Measurements from ENCODE around the gene ZNF354C. TPM values are rescaled to one million over a fixed set of nuclear protein-coding genes. Genes with fewer than 3 reads are reported as not detected.

Gene ZNF354C
- total RNA-seq, 2 experiments from 2014 or later, result not detected

GRCh38 chr5:179110528-179110927, 50.4 kb downstream of the ZNF354C start:
- Histone ChIP-seq H3K9me3 (ENCODE audit: low read length) (no peaks in the 10 kb centered on the region), H3K9me2 (ENCODE audit: insufficient read depth, low read length) (no peaks in the 10 kb centered on the region), H2AFZ (ENCODE audit: low read length) (no peak overlapping the region), H3K36me3 (ENCODE audit: insufficient read depth, low read length) (no peaks in the 10 kb centered on the region), H3K27ac (ENCODE audit: low read depth, low read length, poor library complexity, severe bottlenecking) (no peak overlapping the region), H3K79me2 (ENCODE audit: insufficient read depth, low read depth, low read length) (no peaks in the 10 kb centered on the region), H3K4me1 (ENCODE audit: insufficient read depth, low read length, poor library complexity, severe bottlenecking) (no peaks in the 10 kb centered on the region), H3K4me2 (ENCODE audit: low read length) (no peak overlapping the region), H3K4me3 (ENCODE audit: low read depth, low read length, poor library complexity, severe bottlenecking) (no peak overlapping the region), H4K20me1 (ENCODE audit: insufficient read depth, low read length) (no peaks in the 10 kb centered on the region)
- POLR2A ChIA-PET, result no interaction called here
- TF ChIP-seq EZH2phosphoT487 (IDR thresholded peaks at IDR 0.05; ENCODE audit: borderline replicate concordance, low read depth, low read length), result no peak
- TF ChIP-seq, protein P1, sequence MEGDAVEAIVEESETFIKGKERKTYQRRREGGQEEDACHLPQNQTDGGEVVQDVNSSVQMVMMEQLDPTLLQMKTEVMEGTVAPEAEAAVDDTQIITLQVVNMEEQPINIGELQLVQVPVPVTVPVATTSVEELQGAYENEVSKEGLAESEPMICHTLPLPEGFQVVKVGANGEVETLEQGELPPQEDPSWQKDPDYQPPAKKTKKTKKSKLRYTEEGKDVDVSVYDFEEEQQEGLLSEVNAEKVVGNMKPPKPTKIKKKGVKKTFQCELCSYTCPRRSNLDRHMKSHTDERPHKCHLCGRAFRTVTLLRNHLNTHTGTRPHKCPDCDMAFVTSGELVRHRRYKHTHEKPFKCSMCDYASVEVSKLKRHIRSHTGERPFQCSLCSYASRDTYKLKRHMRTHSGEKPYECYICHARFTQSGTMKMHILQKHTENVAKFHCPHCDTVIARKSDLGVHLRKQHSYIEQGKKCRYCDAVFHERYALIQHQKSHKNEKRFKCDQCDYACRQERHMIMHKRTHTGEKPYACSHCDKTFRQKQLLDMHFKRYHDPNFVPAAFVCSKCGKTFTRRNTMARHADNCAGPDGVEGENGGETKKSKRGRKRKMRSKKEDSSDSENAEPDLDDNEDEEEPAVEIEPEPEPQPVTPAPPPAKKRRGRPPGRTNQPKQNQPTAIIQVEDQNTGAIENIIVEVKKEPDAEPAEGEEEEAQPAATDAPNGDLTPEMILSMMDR (conservative IDR thresholded peaks at IDR 0.05; ENCODE audit: low read length), result no peak
- DNase-seq (ENCODE audit: low spot score), result no peak
- intact Hi-C loops (cut with micrococcal nuclease; ENCODE audit: unreplicated experiment), result no loop called here
- CTCF ChIA-PET (ENCODE audit: unreplicated experiment), result no interaction called here
- BruUV-seq (replicated peaks), result no TSS peak

DNA sequence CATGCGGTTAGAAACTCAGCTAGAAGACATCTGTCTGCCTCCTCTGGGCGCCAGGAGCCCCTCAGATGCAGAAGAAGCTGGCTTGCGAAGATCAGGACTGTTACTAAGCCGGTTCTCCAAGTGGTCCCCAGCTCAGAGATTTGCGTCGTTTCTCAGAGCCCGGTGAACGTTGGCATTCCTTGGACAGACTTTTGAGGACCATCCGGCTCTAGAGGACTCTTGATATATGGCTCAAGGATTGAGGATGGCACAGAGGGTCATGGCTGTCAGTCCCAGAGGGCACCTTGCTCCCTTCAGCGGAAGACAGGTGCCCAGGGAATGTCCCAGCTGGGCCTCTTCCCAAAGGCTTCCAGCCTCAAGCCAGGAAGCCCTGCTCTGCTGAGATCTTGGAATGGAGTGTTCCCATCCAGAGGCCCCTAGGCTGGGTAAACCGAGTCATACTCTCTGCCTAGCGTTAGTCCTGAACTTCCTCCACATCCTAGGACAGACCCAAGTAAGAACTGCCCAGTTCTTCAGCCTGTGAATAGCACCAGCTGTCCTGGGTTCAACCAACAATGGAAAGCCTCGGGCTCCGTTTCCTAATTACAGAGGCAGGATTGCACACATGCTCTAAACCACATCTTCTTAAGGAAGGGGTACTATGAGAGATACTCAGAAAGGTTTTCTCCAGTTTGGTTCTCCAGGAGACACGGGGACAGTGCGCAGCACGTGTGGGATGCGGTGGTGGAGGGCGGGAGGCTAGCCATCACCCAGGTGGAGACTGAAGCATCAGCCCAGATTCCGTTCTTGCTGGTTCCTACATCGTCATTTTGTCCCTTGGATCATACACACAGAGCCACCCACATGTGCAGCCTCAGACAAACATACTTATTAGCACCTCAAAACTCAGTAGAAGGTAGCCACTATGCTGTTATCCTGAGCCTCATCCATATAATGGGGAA, 51.4 kb downstream of the ZNF354C start:
- Histone ChIP-seq H3K36me3 (ENCODE audit: insufficient read depth, low read length) (no peaks in the 10 kb centered on the region), H3K4me2 (ENCODE audit: low read length) (no peak overlapping the region), H3K9me2 (ENCODE audit: insufficient read depth, low read length) (no peaks in the 10 kb centered on the region), H2AFZ (ENCODE audit: low read length) (no peak overlapping the region), H3K4me1 (ENCODE audit: insufficient read depth, low read length, poor library complexity, severe bottlenecking) (no peaks in the 10 kb centered on the region), H3K4me3 (ENCODE audit: low read depth, low read length, poor library complexity, severe bottlenecking) (no peak overlapping the region), H4K20me1 (ENCODE audit: insufficient read depth, low read length) (no peaks in the 10 kb centered on the region), H3K9me3 (ENCODE audit: low read length) (no peaks in the 10 kb centered on the region), H3K79me2 (ENCODE audit: insufficient read depth, low read depth, low read length) (no peaks in the 10 kb centered on the region), H3K27ac (ENCODE audit: low read depth, low read length, poor library complexity, severe bottlenecking) (no peak overlapping the region)
- TF ChIP-seq, protein P1 (conservative IDR thresholded peaks at IDR 0.05; ENCODE audit: low read length), result no peak
- no peak for TF ChIP-seq EZH2phosphoT487 (IDR thresholded peaks at IDR 0.05; ENCODE audit: borderline replicate concordance, low read depth, low read length)
- intact Hi-C loops (cut with micrococcal nuclease; ENCODE audit: unreplicated experiment), result no loop called here
- POLR2A ChIA-PET, result no interaction called here
- CTCF ChIA-PET (ENCODE audit: unreplicated experiment), result no interaction called here
- no TSS peak for BruUV-seq (replicated peaks)
- no peak for DNase-seq (ENCODE audit: low spot score)

DNA sequence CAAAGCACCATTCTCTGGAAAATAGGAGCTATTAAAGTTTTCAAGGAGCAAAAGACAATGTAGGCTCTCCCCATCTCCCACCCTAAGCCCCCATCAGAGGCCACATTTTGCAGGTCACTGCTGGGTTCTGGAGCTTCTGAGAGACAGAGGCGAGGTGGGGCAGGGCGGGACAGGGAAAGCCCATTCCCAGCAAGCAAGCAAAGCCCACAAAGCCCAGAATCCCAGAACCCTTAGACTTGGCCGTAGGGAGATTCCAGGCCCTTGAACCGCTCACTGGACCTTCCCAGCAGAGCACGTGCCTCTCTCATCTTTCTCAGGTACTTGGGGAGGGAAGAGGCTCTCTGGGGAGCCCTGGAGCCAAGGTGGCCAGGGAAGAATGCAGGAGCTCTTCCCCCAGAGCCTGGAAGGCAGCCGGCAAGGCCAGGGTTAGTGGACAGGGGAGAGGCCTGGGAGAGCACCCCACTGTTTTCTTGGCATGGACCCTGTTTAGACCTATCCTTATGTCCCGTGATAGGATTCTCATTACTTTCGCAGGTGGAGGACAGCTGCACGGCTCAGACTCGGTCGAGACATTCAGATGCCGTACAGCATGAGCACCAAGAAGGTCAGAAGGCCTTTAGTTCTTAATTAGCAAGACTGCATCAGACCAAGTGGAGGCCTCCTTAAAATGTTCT, 52.4 kb downstream of the ZNF354C start:
- POLR2A ChIA-PET, result no interaction called here
- Histone ChIP-seq H4K20me1 (ENCODE audit: insufficient read depth, low read length) (no peaks in the 10 kb centered on the region), H3K9me2 (ENCODE audit: insufficient read depth, low read length) (no peaks in the 10 kb centered on the region), H3K4me3 (ENCODE audit: low read depth, low read length, poor library complexity, severe bottlenecking) (no peak overlapping the region), H3K9me3 (ENCODE audit: low read length) (no peaks in the 10 kb centered on the region), H3K36me3 (ENCODE audit: insufficient read depth, low read length) (no peaks in the 10 kb centered on the region), H3K79me2 (ENCODE audit: insufficient read depth, low read depth, low read length) (no peaks in the 10 kb centered on the region), H2AFZ (ENCODE audit: low read length) (no peak overlapping the region), H3K27ac (ENCODE audit: low read depth, low read length, poor library complexity, severe bottlenecking) (no peak overlapping the region), H3K4me2 (ENCODE audit: low read length) (no peak overlapping the region), H3K4me1 (ENCODE audit: insufficient read depth, low read length, poor library complexity, severe bottlenecking) (no peaks in the 10 kb centered on the region)
- TF ChIP-seq, protein P1 (conservative IDR thresholded peaks at IDR 0.05; ENCODE audit: low read length), result no peak
- TF ChIP-seq EZH2phosphoT487 (IDR thresholded peaks at IDR 0.05; ENCODE audit: borderline replicate concordance, low read depth, low read length), result no peak
- no peak for DNase-seq (ENCODE audit: low spot score)
- no TSS peak for BruUV-seq (replicated peaks)
- CTCF ChIA-PET (ENCODE audit: unreplicated experiment), result no interaction called here
- intact Hi-C loops (cut with micrococcal nuclease; ENCODE audit: unreplicated experiment), result no loop called here
